OCI-LY7 (cell line): Measurements from ENCODE around the gene UBL3.

Experiments
- EZH2phosphoT487 ChIP-seq: fragments of 200-600 bp; sonication (generic); IDR thresholded peaks from 2 replicates; pipeline ENCODE4 v1.6.1; 2018; ENCODE audit warnings: low read depth, borderline replicate concordance, mild to moderate bottlenecking, mixed run types, antibody characterized with exemption, low read length, moderate library complexity, mixed read lengths
- TF ChIP-seq, protein P1 (sequence below): fragments of 200-600 bp; sonication (generic); conservative IDR thresholded peaks from 2 replicates; pipeline ENCODE4 v1.5.1; 2014; ENCODE audit warnings: mild to moderate bottlenecking, antibody characterized with exemption, low read length, moderate library complexity, mixed read lengths

DNA sequence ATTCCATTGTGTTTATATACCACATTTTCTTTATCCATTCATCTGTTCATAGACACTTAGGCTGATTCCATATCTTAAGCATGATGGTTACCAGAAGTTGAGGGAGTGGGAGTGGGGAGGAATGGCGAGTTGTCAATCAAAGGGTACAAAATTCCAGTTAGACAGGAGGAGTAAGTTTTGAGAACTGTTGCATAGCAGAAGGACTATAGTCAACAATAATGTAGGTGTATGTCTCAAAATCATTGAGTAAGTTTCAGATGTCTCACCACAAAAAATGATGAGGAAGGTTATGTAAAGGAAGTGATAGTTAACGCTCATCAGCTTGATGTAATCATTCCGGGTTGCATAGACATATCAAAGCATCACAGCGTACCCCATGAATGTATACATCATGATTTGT lies 4.6 kb upstream of the UBL3 start:
- TF ChIP-seq, protein P1, sequence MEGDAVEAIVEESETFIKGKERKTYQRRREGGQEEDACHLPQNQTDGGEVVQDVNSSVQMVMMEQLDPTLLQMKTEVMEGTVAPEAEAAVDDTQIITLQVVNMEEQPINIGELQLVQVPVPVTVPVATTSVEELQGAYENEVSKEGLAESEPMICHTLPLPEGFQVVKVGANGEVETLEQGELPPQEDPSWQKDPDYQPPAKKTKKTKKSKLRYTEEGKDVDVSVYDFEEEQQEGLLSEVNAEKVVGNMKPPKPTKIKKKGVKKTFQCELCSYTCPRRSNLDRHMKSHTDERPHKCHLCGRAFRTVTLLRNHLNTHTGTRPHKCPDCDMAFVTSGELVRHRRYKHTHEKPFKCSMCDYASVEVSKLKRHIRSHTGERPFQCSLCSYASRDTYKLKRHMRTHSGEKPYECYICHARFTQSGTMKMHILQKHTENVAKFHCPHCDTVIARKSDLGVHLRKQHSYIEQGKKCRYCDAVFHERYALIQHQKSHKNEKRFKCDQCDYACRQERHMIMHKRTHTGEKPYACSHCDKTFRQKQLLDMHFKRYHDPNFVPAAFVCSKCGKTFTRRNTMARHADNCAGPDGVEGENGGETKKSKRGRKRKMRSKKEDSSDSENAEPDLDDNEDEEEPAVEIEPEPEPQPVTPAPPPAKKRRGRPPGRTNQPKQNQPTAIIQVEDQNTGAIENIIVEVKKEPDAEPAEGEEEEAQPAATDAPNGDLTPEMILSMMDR: no peak
- no peak for TF ChIP-seq EZH2phosphoT487
